AG20443 (cell line): ENCODE data around the gene RLF.
"Not testable (repeated sequence)": the region's sequence is repeated elsewhere in the genome, so short reads cannot be mapped to it uniquely, and the experiment has no call there.

Experiments
- DNase-seq: peaks from one replicate; pipeline ENCODE4 v3.0.0; 2012; ENCODE audit warnings: low spot score, mixed read lengths

Gene RLF

DNA sequence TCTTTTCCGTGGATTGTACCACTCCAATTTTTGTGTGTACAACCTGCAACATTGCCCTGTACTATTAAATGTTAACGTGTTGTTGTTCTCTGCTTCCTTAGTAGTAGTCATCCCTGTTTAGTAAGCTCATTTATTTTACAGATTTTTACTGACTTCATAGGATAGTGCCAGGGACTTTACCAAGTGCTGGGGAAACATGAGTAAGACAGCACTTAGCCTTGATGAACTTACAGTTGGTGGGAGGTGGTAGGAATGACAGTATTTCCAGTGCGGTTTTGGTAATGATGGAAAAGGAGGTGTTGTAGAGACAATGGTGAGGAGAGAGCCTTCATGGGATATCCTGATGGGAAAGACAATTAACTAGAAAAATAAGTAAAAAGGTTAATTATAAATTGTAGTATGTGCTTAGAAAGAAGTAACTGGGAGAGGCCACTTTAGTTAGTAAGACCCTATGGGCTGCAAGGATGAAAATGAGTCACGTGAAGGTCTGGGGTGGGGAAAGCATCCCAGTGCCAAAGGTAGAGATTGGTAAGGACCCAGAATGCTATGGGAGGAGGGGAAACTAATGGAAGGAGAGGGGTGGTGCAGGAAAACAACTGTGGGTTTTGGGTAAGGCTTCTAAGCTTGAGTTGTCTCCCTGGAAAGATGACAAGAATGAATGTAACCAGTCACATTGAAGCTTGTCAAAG is 1.7 kb downstream of the RLF start:
- peak; percentile 21 for DNase-seq

DNA sequence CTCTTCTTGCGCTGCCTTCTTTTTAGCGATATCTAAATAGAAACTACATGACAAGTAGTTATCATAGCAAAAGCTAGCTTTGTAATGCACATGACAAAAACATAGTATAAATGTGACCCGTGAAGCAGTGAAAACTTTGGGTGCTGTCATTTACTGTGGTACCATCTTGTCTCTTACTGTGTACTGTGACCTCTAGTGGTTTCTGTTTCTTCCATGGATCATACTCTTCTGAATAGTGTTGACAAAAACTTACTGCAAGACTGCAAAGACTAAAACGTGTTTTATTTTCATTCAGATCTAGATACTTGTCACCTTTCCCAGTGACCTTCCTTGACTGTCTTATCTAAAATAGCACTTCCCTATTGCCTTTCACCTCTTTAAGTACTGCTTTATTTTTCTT is 6.1 kb downstream of the RLF start:
- DNase-seq: no peak

DNA sequence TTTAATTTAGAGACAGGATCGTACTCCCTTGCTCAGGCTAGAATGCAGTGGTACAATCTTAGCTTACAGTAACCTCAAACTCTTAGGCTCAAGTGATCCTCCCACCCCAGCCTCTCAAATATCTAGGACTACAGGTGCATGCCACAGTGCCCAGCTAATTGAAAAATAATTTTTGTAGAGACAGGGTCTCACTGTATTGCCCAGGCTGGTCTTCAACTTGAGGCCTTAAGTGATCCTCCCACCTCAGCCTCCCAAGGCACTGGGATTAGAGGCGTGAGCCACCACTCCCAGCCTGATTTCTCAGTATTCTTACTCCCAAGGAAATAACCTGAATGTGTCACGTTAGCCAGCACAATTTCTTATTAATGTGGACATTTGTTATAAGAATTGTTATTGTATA is 9.8 kb downstream of the RLF start:
- DNase-seq: no peak

DNA sequence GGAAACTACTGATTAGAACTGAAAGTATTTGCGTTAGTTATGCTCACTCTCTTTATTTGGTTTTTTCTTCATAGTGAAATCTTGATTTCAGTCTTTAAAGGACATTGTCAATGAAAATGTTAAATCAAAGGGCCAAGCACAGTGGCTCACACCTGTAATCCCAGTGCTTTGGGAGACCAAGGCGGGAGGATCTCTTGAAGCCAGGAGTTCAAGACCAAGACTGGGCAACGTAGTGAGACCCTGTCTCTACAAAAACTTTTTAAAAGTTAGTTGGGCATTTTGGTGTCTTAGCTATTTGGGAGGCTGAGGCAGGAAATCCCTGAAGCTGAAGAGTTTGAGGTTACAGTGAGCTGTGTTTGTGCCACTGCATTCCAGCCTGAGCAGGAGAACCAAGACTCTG is 13.6 kb downstream of the RLF start:
- no peak for DNase-seq

DNA sequence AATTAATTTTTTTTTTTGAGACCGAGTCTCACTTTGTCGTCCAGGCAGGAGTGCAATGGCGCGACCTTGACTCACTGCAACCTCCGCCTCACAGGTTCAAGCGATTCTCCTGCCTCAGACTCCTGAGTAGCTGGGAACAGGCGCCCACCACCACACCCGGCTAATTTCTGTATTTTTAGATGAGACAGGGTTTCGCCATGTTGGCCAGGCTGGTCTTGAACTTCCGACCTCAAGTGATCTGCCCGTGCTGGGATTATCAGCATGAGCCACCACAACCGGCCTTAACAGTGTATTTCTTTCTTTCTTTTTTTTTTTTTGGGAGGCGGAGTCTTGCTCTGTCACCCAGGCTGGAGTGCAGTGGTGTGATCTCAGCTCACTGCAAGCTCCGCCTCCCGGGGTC is 15.8 kb downstream of the RLF start:
- not testable (repeated sequence) for DNase-seq

DNA sequence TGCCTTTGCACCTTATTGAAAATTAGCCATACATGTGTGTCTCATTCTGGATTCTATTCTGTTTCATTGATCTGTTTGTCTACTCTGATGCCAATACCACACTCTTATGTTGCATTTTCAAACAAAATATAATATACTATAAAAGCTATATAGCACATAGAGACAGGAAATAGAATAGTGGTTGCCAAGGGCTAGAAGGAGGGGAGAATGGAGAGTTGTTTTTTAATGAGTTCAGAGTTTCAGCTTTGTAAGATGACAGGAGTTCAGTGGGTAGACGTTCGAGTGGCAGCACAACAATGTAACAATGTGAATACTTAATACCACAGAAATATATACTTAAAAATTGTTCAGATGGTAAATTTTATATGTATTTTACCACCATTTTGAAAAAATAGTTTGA is 17.0 kb downstream of the RLF start:
- no peak for DNase-seq

DNA sequence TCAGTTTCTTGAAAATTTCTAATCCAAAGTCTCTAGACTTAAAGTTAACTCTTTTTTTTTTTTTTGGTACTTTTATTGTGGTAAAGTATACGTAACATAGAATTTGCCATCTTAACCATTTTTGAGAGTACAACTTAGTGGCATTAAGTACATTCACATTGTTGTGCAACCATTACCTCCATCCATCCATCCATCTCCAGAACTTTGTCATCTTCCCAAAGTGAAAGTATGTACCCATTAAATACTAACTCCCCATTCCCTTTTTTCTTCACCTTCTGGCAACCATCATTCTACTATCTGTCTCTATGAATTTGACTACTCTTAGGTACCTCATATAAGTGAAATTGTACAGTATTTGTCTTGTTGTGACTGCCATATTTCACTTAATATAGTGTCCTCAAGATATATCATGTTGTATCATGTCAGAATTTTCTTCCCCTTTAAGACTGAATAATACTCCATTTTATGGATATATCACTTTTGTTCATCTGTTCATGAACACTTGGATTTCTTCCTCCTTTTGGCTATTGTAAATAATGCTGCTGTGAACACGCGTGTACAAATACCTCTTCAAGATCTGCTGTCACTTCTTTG is 18.4 kb downstream of the RLF start:
- DNase-seq: no peak

DNA sequence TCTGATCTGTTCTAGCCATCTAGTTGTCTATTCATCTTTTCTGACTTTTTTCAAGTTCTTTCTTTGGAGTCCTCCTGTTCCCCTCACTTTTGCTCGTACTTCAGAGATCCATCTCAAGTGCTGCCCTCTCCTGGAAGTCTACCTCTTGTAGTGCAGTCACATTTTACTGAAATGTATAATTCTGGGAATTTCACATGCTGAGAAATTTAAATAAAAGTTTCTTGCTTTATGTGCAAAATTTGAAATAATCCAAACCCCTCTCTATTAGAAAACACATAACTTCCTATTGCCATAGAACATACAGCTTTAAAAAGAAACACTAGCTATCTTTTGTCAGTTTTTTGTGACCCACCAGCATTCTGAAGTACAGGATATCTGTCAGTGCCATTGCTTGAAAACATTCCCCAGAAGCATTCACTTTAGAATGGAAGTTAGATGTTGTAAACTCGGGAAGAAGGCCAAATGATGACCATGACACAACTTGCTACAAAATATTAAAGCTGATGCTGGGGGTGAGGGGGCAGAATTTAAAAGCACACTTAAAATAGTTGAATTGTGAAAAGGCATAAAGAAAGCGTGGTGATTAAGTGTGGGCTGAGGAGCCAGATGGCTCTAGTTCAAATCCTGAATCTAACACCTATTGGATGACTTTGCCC is 22.0 kb downstream of the RLF start:
- peak; percentile 10 for DNase-seq

DNA sequence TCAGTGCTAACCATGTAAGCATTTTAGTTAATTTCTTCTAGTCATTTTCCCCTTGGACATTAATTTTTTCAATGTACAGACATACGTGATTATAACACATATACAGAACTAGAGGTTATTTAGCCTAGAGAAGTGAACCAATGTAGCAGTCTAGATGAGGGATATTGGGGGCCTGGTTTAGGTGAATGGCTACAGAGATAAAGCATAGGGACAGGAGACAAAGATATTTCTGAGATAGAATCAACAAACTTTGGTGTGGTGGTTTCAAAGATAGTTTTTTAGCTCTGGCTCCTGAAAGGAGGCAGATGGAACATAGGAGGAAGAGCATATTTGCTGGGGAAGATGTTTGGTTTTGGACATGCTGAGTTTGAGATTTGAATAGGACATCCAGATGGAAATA is 23.0 kb downstream of the RLF start:
- no peak for DNase-seq

DNA sequence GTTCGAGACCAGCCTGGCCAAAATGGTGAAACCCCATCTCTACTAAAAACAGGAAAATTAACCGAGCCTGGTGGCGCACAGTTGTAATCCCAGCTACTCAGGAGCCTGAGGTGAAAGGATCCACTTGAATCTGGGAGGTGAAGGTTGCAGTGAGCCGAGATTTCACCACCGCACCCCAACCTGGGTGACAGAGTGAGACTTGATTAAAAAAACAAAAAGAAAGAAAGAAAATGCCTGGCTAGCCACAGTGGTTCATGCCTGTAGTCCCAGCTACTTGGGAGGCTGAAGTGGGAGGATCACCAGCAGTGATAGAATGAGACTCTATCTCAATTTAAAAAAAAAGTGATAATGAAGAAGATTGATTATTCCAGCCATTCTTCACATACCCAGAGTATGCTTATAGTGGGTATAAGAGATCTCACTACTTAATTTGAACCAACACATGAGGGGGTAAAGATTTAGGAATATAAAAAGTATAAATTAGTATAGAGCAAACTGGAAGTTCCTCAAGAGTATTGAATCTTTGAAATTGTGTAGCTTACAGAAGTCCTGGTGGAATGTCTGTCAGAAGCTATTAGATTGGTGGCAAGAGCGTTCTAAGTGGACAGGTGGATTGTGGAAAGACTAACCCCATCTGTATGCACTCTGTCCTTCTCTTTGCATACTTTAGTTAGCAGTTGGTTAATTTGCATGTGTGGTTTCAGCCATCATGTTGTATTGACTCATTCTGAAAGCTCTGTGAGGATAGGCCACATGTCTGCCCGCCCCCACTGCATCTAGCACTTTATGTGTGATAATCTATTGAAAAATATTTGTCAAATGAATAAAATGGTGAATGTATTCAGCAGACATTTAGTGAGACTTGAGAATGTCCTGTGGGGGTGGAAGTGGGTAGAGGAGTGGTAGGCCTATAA is 25.0 kb downstream of the RLF start:
- peak; percentile 20 for DNase-seq

DNA sequence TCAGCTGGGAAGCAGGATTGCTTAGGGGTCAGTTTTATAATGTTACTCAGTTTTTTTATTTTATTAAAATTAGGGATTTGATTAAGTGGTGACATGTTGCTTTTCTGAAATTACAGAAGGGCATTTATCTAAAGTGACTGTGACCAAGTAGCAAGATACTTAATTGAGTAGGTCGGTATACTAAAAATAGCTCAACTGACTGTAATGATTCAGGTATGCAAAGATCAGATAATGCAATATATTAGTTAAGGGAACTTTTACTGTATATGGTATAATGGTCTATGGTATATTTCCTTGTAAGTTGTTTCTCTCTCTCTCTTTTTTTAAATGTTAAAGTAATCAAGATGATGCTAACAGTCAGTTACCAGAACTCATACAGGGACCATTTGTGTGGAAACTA is 26.2 kb downstream of the RLF start:
- no peak for DNase-seq

DNA sequence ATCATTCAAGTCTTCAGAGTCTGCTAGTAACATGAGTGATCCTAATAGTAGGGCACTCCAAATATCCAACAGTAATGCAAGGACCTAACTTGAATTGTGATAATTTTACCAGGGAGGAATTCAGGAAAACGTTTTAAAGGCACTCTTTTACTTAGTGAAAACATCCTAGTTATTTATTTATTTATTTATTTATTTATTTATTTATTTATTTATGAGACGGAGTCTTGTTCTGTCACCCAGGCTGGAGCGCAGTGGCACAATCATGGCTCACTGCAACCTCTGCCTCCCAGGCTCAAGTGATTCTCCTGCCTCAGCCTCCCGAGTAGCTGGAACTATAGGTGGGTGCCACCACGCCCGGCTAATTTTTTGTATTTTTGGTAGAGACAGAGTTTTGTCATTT is 33.5 kb downstream of the RLF start:
- DNase-seq: not testable (repeated sequence)

DNA sequence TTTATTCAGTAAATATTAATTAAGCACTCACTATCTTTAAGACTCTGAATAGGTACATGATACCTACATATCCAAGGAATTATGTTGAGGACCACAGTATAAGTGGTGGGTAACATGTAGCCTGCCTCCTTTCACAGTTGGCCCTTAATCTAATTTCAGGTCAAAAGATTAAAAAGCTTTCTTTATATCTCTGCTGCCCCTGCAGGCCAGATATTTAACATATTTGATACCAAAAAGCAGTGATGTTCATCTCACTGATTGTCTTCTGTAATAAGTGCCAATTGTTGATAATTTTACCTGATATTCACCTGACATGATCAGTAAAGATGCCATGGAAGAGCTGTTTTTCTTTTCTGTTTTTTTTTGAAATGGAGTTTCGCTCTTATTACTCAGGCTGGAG is 36.5 kb downstream of the RLF start:
- no peak for DNase-seq

DNA sequence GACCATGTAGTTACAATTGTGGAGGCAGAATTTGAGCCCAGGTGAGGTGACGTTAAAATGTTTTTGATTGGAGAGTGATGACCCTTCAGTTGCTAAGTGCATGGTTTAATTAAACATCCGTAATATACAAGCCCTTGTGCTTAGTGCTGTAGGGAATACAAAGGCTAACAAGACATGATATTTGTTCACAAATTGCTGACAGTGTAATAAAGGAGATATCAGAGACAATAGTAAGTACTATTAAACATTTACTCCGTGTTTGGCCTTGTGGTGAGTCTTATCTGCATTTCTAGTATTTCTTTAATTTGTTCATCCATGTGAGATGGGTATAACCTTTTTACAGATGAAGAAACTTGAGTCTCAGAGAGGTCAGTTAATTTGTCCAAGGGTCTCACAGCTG is 37.9 kb downstream of the RLF start:
- no peak for DNase-seq

DNA sequence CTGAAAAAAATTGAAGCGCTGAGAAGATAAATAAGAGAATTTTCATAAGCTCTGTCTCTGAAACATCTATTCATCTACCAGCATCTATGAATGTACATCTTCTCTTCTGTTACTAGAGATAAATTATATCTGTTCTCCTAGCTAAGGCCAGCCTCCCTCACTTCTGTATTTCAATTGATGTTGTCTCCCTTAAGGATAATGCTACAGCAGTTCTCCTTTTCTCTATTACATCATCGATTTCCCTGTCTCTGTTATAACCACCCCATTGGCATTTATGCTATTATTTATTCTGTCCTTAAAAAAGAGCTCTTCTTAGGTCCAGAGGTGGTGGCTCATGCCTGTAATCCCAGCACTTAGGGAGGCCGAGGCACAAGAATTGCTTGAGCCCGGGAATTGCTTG is 43.7 kb downstream of the RLF start:
- DNase-seq: no peak

DNA sequence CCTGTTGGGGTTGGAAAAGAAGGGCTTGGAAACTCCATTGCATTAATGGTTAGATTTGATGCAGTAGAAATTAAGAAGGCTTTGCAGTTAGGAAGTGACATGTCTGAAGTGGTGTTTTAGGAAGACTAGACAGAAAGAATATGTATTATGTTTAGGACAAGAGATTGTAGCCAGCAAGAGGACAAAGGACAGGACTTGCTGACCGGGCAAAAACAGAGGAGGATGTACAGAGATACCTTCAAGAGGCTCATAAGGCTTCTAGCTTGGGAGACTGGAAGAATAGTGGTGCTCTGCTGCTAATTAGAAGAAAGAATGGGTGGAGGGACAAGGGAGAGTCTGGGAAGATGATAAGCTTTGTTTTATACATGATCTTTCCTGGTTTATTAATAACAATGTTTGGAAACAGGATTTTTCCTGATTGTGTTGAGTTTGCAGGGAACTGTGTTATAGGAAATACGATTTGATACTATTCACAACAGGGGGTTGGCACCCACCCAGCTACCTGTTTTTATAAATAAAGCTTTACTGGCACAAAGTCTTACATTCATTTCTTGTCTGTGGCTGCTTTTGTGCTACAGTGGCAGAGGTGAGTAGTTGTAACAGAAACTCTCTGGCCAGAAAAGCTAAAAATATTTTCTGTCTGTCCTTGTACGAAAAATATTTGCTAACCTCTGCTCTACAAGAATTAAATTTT is 49.5 kb downstream of the RLF start:
- no peak for DNase-seq

DNA sequence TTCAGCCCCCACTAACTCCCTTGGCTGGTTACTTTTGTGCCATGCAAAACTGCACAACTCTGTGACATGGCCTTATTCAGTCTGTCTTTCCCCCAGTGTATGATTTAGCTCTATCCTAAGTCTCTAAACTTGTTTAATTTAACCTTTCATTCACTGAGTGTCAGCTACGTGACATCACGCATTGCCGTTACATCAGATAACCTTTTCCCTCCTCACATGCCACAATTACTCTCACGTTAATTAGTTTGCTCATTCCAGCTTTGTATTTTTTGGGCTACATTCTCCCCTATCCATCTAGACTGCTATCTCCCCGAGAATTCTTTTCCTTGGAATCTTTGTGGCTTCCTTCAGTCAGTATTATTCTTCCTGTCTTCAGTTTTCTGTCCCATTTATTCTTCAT is 57.1 kb downstream of the RLF start:
- no peak for DNase-seq

DNA sequence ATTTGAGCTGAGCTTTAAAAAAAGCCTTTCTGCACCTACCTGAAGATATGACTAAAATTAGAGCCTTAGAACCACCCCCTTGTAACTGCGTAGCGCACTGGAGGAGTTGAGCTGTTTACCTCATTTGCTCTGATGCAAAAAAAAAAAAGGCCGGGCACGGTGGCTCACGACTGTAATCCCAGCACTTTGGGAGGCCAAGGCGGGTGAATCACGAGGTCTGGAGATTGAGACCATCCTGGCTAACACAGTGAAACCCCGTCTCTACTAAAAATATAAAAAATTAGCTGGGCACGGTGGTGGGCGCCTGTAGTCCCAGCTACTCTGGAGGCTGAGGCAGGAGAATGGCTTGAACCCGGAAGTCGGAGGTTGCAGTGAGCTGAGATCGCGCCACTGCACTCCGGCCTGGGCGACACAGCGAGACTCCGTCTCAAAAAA is 60.3 kb downstream of the RLF start:
- not testable (repeated sequence) for DNase-seq

DNA sequence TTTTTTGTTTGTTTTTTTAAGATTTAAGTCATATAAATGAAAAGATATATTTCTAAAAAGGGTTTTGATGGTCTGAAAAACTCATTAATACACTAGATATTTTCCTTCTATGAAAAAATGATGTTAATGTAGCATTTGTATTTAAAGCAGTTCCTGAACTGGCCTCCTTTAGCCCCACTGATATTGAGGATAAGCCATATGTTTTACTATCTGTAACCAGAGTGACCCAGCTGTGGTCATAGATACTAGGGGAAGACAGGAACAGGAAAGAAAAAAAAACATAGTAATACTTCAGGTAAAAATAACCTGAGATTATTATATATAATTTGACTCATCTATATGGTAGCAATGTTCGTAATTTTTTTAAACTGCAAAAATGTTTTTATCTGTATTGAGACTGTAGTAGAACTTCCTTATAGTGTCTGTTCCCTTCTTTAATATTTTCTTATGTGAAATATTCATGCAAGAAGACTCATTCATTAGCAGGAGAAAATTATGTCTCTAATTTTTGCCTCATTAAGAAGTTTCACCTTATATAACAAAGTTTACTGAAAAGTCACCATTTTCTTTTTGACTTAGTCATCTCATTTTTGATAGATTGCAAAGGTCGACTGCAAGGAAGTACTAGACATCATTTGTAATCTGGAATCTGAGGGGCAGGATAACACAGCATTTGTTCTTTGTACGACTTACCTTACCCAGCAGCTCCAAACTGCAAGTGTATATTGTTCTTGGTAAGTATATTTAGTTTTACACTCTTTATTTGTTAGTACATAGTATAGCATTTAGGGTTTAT is 61.0 kb downstream of the RLF start:
- no peak for DNase-seq

DNA sequence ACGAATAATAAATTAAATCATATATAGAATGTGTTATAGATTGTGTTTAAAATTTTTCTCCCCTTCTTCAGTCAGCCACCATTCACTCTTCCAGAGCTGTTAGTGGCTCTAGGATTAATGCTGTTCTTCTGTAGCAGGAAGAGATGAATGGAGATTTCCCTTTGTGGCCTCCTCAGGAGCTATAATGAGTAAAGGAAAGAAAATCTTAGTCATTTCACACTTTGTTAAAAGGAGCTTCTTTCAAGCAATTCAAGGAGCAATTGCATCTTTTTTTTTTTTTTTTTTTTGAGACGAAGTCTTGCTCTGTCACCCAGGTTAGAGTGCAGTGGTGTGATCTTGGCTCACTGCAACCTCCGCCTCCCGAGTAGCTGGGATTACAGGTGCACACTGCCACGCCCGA is 62.9 kb downstream of the RLF start:
- no peak for DNase-seq

DNA sequence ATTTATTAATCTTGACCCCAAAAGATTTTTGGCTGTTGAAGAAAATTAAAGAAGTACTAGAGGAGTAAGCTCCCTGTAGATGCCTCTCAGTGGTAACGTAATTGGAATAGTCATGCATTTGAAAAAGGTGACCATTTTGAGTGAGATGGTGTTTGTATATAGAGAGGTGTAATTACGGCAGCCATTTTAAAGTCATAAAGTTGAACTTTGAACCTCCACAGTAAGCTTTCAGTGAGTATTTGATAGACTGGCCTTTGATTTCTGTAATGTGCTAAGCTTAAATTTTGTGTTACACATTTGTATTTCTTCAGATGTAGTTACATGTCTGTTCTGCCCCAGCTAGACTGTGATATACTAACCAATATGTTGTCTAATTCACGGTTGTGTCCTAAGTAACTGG is 65.0 kb downstream of the RLF start:
- DNase-seq: no peak
